ENCODE data around the gene RPH3AL. TPM values are rescaled to one million over a fixed set of nuclear protein-coding genes. Genes with fewer than 3 reads are reported as not detected.

RPH3AL gene
- total RNA-seq, result 1 to 10 TPM in 1 of 2 experiments, under 1 TPM in 1; 0.80 to 1.6 TPM

DNA sequence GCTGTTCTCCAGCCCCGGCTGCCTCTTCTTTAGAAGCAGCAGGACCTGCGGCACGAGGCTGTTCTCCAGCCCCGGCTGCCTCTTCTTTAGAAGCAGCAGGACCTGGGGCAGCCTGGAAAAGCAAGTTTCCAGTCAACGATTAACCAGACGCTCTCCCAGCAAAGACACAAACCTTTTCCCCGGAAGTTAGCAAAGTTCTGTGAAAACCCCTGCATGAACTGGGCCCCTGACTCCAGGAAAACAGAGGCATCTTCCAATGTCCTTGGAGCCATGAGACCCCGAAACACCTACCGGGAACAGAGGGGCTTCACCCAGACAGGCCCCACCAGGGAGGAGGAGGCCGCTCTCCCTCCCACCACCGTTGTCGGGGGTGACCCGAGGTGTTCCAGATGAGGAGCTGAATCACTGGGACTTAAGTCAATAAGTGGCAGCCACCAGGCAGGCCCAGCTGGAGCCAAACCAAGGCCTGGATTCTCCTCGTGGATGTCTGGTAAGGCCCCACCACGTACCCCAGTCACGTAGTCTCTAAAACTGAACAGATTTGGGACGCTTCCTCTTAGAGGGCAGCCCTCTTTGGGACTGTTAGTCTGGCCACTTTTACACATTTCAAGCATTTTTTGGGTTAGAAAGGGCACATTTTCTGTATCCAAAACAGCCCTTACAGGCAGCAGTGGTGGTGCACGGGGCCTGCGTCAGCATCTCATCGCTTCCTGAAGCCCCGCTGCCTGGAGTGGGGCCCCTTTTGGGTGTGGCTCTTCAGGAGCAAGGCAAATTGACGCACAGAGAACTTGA lies at the start of gene RPH3AL:
RPH3AL (minus strand) TSS at position 387 of the 792 bp plus-strand sequence. CDS start 25,264 bp downstream, outside the sequence.
- CTCF ChIA-PET, result no interaction called here
- POLR2A ChIA-PET, result no interaction called here

DNA sequence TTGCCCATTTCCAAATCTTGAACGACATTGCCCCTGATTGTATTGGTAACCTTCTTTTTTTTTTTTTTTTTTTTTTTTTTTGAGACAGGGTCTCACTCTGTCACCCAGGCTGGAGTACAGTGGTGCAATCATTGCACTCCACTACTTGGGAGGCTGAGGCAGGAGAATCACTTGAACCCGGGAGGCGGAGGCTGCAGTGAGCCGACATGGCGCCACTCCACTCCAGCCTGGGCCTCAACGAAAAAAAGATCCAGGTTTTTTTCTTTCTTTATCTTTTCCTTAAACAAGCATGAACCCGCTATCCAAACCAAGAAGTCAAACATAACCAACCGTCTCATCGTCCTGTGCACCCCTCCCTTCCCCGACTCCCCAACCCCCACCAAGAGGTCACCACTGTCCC lies 47.6 kb upstream of the RPH3AL start:
- POLR2A ChIA-PET, result no interaction called here
- CTCF ChIA-PET, result interaction anchor here (1.3 kb wide), 1 partner anchor 15 kb away, joined by 3 read pairs; no protein-coding TSS in a partner anchor

GRCh38 chr17:396788-397187 lies 44.2 kb upstream of the RPH3AL start:
- POLR2A ChIA-PET, result no interaction called here

GRCh38 chr17:395974-396373 lies 43.4 kb upstream of the RPH3AL start:
- ChIA-PET POLR2A (no interaction called here), CTCF (no interaction called here)

More at GRCh38 chr17:396788-397187, 44.2 kb upstream of the RPH3AL start:
- CTCF ChIA-PET, result no interaction called here

DNA sequence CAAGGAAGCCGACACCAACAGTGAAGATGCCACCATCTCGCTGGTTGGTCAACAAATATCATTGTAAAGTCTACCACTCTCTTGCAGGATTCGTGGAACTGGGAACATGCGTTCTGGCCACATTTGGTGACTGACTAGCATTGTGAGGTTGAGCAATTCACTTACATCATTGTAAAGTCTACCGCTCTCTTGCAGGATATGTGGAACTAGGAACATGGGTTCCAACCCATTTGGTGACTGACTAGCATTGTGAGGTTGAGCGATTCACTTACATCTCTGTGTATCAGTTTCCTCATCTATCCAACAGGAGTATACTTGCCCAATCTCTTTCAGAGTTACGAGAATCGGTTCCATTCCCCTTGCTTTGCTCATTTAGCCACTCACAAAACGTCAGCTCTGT lies 42.6 kb upstream of the RPH3AL start:
- CTCF ChIA-PET, result no interaction called here
- POLR2A ChIA-PET, result no interaction called here

DNA sequence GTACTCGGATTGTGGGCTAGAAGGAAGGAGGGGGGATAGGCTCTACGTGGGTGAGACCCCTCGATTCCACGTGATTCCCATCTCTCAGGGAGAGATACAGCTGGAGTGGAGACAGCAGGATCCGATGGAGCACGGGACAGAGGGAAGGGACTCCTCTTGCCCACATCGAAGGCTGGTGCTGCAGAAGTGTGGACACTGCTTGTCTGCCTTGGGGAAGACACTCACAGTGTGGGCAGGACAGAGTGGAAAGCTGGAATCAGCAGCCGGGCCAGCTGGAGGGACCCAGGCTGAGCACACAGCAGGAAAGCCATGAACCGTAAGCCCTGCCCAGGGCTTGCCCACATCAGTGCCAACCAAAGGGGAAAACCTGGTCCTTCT lies 42.1 kb upstream of the RPH3AL start:
- ChIA-PET CTCF (no interaction called here), POLR2A (no interaction called here)

DNA sequence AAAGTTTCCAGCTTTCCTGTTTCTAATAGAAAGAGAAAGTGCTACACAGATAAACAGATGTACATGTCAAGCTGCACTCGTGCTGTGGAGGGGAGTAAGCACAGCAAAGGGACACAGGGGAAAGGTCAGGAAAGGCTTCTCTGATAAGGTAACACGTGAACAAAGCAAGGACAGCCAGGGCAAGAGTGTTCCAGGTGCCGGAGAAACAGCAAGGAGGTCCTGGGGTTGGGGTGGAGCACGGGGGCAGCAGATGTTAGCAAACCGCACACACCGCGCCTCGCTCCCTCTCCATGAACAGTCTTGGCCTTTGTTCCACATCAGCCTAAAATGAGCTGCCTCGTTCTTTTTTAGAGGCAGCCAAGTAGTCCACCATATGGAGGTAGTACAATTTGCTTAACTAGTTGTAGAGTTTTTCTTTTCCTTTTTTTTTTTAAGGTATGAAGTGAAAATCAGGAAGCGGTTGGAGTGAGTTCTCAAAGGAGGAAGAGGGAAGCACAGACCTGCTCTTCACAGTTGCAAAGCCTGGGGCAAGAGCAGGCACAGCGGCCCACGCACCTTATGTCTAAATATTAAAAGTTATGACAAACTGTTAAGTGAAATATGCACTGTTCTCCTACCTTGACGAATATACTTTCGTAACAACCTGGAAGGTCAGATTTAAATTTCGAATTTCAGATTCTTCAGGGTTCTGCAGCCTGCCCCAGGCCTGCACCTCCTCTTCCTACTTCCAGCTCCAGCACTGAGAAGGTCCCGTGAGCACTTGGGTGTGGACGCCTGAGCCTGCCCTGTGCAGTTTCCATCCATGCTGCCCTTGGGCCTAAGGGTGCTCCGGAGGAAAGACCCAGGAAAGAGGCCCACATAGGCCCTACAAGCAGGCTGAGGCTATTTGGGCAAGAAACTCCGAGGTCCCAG lies 41.5 kb upstream of the RPH3AL start:
- POLR2A ChIA-PET, result no interaction called here
- CTCF ChIA-PET, result no interaction called here

- POLR2A ChIA-PET, result no interaction called here
- CTCF ChIA-PET, result no interaction called here
Observed at GRCh38 chr17:391850-392249, 39.2 kb upstream of the RPH3AL start.

DNA sequence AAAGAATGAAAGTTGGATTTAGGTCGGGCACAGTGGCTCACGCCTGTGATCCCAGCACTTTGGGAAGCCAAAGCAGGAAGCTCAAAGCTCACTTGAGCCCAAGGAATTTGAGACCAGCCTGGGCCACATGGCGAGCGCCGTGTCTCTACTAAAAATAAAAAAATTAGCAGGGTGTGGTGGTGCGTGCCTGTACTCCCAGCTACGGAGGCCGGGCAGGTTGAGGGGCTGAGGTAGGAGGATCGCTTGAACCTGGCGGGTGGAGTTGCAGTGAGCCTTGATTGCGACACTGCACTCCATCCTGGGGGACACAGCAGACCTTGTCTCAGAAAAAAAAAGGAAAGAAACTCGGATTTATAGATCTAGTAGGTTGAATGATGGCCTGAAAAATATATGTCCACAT lies 37.4 kb upstream of the RPH3AL start:
- ChIA-PET POLR2A (no interaction called here), CTCF (no interaction called here)

DNA sequence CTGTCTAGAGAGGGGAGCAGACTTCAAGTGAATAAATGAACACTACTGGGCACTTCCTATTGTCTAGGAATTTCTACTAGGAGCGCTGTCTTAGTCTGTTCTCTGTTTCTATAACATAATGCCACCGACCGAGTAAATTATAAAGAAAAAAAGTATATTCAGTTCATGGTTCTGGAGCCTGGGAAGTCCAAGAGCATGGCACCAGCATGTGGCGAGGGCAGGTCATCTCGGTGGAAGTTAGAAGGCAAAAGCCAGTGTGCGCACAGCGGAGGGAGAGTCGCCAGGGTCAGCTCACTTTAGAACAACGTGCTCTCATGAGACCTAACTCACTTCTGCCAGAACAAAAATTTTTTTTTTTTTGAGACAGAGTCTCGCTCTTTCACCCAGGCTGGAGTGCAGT lies 35.5 kb upstream of the RPH3AL start:
- ChIA-PET POLR2A (interaction anchor here (0.5 to 0.6 kb wide), 2 partner anchors 97 to 197 kb away, joined by 3 to 4 read pairs; no protein-coding TSS in a partner anchor), CTCF (no interaction called here)

DNA sequence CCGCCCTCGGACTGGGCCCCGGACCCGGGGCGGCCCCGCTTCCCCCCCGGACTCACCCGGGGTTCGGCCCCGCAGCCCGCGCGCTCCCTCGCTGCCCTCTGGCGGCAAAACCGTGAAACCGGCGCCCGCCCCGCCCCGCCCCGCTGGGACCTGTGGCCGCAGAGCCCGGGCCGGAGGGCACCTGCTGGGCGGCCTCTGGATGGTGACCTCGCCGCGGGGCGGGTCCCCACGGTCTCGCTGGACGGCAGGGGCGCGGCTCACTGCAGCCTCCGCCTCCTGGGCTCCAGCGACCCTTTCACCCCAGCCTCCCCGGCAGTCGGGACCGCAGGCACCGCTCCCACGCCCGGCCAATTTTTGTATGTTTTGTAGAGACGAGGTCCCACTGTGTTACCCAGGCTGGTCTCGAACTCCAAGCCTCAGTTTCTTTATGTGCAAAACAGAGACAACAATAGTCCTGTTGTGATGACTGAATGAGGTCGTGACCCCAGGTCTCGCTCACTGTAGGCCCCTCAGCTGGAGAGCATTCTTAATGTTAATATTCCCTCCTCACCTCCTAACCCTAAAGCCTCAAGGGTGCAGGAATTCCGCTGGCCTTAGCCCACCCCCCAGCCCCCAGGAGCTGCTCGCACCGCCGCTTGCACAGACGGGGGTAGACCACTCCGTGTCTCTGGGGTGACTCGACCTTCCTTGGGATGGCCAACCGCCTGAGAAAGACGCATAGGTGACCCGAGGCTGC lies 33.7 kb upstream of the RPH3AL start:
- POLR2A ChIA-PET, result no interaction called here
- CTCF ChIA-PET, result interaction anchor here (0.6 to 1.2 kb wide), 4 partner anchors 15 to 221 kb away, joined by 3 read pairs; no protein-coding TSS in a partner anchor

- POLR2A ChIA-PET, result no interaction called here
- CTCF ChIA-PET, result interaction anchor here (0.6 to 1.2 kb wide), 6 partner anchors 15 to 241 kb away, joined by 3 to 4 read pairs (median 3); no protein-coding TSS in a partner anchor
Observed at GRCh38 chr17:385836-386140, 33.2 kb upstream of the RPH3AL start.

- CTCF ChIA-PET, result interaction anchor here (0.6 to 1.2 kb wide), 6 partner anchors 16 to 240 kb away, joined by 3 to 4 read pairs (median 3); no protein-coding TSS in a partner anchor
- POLR2A ChIA-PET, result no interaction called here
Observed at GRCh38 chr17:385178-385835, 32.7 kb upstream of the RPH3AL start.

DNA sequence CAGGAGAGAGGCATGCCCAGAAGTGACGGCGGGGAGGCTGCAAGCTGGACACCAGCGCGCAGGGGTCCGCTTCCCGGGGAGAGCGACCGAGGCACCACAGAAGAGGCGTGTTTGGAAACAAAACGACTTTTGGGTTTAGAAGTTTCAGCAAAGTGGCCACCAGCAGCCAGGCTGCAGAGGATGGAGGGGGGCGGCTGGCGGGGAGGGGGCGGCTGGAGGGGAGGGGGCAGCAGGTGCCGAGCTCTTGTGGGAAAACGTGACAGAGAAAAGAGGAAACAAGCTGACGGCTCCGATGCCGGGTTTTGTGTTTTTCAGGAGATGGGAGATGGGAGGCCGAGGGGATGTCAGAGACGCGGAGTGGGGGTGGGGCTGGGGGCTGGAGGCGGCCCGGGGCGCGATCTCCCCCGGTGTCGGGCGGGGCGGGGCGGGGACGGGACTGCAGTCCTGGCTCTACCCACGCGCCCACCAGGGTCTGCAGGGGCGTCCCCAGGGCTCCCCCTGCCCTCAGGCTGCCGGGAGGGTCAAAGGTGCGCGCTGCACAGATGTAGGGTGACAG lies 32.1 kb upstream of the RPH3AL start:
- POLR2A ChIA-PET, result interaction anchor here (0.6 kb wide), 1 partner anchor 327 kb away, joined by 4 read pairs; no protein-coding TSS in a partner anchor
- CTCF ChIA-PET, result no interaction called here

GRCh38 chr17:383771-384621 lies 31.4 kb upstream of the RPH3AL start:
- CTCF ChIA-PET, result no interaction called here
- POLR2A ChIA-PET, result interaction anchor here (0.6 kb wide), 2 partner anchors 182 to 328 kb away, joined by 4 read pairs; no protein-coding TSS in a partner anchor

- CTCF ChIA-PET, result no interaction called here
- POLR2A ChIA-PET, result no interaction called here
Observed at GRCh38 chr17:382644-383533, 30.3 kb upstream of the RPH3AL start.

- ChIA-PET POLR2A (no interaction called here), CTCF (no interaction called here)
Observed at GRCh38 chr17:381941-382643, 29.5 kb upstream of the RPH3AL start.

Data from activated CD8-positive, alpha-beta memory T cell treated with anti-CD3 and anti-CD28 coated beads for 36 hours (primary cell).